ENCODE data around the gene PCK1. TPM values are rescaled to one million over a fixed set of nuclear protein-coding genes. Genes with fewer than 3 reads are reported as not detected.

PCK1 gene
- total and polyA plus RNA-seq, 2 of the 13 experiments (the other 11 are each of a cell fraction or from before 2014, with no cell fraction given) = 6.5 to 12.6 TPM

- TF ChIP-seq, protein P1, sequence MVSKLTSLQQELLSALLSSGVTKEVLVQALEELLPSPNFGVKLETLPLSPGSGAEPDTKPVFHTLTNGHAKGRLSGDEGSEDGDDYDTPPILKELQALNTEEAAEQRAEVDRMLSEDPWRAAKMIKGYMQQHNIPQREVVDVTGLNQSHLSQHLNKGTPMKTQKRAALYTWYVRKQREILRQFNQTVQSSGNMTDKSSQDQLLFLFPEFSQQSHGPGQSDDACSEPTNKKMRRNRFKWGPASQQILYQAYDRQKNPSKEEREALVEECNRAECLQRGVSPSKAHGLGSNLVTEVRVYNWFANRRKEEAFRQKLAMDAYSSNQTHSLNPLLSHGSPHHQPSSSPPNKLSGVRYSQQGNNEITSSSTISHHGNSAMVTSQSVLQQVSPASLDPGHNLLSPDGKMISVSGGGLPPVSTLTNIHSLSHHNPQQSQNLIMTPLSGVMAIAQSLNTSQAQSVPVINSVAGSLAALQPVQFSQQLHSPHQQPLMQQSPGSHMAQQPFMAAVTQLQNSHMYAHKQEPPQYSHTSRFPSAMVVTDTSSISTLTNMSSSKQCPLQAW (CRISPR knock-in tag; IDR thresholded peaks at IDR 0.05) = peak; percentile 60; the same call in 1 of the 2 replicates
- TF ChIP-seq ZNF83 (CRISPR knock-in tag; IDR thresholded peaks at IDR 0.05; ENCODE audit: borderline replicate concordance) = 0 out of 2 replicates have a peak, but pooled peaks have one; percentile 5
- TF ChIP-seq, protein P2, sequence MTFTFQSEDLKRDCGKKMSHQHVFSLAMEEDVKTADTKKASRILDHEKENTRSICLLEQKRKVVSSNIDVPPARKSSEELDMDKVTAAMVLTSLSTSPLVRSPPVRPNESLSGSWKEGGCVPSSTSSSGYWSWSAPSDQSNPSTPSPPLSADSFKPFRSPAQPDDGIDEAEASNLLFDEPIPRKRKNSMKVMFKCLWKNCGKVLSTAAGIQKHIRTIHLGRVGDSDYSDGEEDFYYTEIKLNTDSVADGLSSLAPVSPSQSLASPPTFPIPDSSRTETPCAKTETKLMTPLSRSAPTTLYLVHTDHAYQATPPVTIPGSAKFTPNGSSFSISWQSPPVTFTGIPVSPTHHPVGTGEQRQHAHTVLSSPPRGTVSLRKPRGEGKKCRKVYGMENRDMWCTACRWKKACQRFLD (CRISPR knock-in tag; IDR thresholded peaks at IDR 0.05; ENCODE audit: borderline replicate concordance) = 0 out of 2 replicates have a peak, but pooled peaks have one; percentile 32
- TF ChIP-seq, protein P3, sequence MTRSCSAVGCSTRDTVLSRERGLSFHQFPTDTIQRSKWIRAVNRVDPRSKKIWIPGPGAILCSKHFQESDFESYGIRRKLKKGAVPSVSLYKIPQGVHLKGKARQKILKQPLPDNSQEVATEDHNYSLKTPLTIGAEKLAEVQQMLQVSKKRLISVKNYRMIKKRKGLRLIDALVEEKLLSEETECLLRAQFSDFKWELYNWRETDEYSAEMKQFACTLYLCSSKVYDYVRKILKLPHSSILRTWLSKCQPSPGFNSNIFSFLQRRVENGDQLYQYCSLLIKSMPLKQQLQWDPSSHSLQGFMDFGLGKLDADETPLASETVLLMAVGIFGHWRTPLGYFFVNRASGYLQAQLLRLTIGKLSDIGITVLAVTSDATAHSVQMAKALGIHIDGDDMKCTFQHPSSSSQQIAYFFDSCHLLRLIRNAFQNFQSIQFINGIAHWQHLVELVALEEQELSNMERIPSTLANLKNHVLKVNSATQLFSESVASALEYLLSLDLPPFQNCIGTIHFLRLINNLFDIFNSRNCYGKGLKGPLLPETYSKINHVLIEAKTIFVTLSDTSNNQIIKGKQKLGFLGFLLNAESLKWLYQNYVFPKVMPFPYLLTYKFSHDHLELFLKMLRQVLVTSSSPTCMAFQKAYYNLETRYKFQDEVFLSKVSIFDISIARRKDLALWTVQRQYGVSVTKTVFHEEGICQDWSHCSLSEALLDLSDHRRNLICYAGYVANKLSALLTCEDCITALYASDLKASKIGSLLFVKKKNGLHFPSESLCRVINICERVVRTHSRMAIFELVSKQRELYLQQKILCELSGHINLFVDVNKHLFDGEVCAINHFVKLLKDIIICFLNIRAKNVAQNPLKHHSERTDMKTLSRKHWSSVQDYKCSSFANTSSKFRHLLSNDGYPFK (CRISPR knock-in tag; IDR thresholded peaks at IDR 0.05; ENCODE audit: borderline replicate concordance) = 0 out of 2 replicates have a peak, but pooled peaks have one; percentile 17
- peak; percentile 42 for TF ChIP-seq ZNF883 (CRISPR knock-in tag; IDR thresholded peaks at IDR 0.05; ENCODE audit: not compliant biosample characterization)
- TF ChIP-seq ZMYM3 (CRISPR knock-in tag; IDR thresholded peaks at IDR 0.05) = peak; percentile 61
- 0 out of 2 replicates have a peak, but pooled peaks have one; percentile 31 for TF ChIP-seq SP2 (CRISPR knock-in tag; IDR thresholded peaks at IDR 0.05)
- TF ChIP-seq ZNF333 (CRISPR knock-in tag; IDR thresholded peaks at IDR 0.05; ENCODE audit: borderline replicate concordance) = no peak
- no peak for TF ChIP-seq GABPA (IDR thresholded peaks at IDR 0.05; ENCODE audit: low read depth, low read length)
- peak; percentile 79 for TF ChIP-seq GABPA (CRISPR knock-in tag; IDR thresholded peaks at IDR 0.05; ENCODE audit: low read depth)
- 0 out of 2 replicates have a peak, but pooled peaks have one; percentile 44 for TF ChIP-seq PHF20 (CRISPR knock-in tag; IDR thresholded peaks at IDR 0.05)
- TF ChIP-seq RARA (CRISPR knock-in tag; IDR thresholded peaks at IDR 0.05) = peak; percentile 22; the same call in 1 of the 2 replicates
- TF ChIP-seq ZNF598 (CRISPR knock-in tag; IDR thresholded peaks at IDR 0.05; ENCODE audit: borderline replicate concordance) = peak; percentile 89; the same call in 1 of the 2 replicates
- TF ChIP-seq ZNF136 (CRISPR knock-in tag; IDR thresholded peaks at IDR 0.05; ENCODE audit: low read depth) = 0 out of 2 replicates have a peak, but pooled peaks have one; percentile 56
- peak; percentile 47; the same call in 1 of the 2 replicates for TF ChIP-seq CEBPG (CRISPR knock-in tag; IDR thresholded peaks at IDR 0.05)
- peak; percentile 59; the same call in 1 of the 2 replicates for TF ChIP-seq ZBTB20 (CRISPR knock-in tag; IDR thresholded peaks at IDR 0.05; ENCODE audit: borderline replicate concordance, low read depth)
- TF ChIP-seq, protein P4, sequence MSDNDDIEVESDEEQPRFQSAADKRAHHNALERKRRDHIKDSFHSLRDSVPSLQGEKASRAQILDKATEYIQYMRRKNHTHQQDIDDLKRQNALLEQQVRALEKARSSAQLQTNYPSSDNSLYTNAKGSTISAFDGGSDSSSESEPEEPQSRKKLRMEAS (IDR thresholded peaks at IDR 0.05) = peak; percentile 63
- TF ChIP-seq ZNF10 (CRISPR knock-in tag; IDR thresholded peaks at IDR 0.05; ENCODE audit: borderline replicate concordance, low read depth) = no peak
- peak; percentile 62; the same call in 1 of the 2 replicates for TF ChIP-seq ETV5 (CRISPR knock-in tag; IDR thresholded peaks at IDR 0.05; ENCODE audit: borderline replicate concordance)
- peak; percentile 15; the same call in 1 of the 3 replicates for TF ChIP-seq MXI1 (IDR thresholded peaks at IDR 0.05; ENCODE audit: borderline replicate concordance, low read depth, low read length)
- TF ChIP-seq, protein P5, sequence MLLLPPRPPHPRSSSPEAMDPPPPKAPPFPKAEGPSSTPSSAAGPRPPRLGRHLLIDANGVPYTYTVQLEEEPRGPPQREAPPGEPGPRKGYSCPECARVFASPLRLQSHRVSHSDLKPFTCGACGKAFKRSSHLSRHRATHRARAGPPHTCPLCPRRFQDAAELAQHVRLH (CRISPR knock-in tag; IDR thresholded peaks at IDR 0.05; ENCODE audit: borderline replicate concordance, low read depth) = peak; percentile 11; the same call in 1 of the 2 replicates
- peak; percentile 88 for TF ChIP-seq ZNF572 (CRISPR knock-in tag; IDR thresholded peaks at IDR 0.05)
Observed at GRCh38 chr20:57581202-57582028, 20.5 kb downstream of the PCK1 start (continued).
